NCI-H82 treated with DMSO at 0.1 percent for 48 hours (cell line): ENCODE data around the gene TFCP2.

Experiments
- DNase-seq: peaks from one replicate; lab custom pipeline; 2025; ENCODE audit not compliant: unreplicated experiment; lab: John Stamatoyannopoulos, UW

The TFCP2 gene

DNA sequence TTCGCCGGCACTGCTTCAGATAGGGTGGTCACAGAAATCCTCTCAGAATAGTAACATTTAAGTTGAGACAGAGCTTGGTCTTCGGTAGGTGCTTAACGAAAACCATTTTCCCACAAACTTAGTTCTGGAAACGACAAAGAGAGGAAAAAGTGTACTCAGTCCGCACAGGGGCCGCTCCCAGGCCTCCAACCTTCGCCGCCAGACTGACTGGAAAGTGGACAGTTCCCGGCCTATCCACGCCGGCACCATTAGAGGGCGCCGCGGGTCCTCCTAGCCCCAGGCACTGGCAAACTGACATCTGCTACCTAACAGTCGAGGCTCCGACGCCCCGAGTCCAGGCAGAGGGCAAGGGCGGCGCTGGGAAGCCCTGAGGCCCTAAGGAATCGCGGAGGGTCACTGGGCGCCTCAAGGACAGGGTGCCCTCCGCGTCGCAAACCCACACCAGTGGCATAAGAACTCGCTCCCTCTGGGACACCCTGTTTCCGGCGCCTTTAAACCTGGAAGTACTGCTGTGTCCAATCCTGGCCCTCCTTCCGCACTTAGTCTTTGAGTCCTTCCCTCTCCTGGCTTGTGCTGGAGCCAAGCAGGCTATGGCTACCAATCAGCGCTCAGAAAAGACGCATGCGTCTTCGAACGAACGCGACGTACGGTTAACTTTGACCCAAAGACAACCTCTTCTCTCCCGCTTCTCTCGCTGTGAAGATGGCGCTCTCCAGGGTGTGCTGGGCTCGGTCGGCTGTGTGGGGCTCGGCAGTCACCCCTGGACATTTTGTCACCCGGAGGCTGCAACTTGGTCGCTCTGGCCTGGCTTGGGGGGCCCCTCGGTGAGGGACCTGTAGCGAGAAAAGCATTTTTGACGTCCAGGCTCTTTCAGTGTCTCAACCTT, 125.0 kb downstream of the TFCP2 start, which contains the start of gene LETMD1:
Gene LETMD1 (plus strand): TSS at position 673 of the 886 bp plus-strand sequence. CDS start 30 bp downstream, at position 703.
- DNase-seq, result peak; percentile 99
